Middle frontal gyrus (tissue), 1 donor: ENCODE data around the gene UBXN6.

Experiments used
- DNase-seq: peaks from one replicate; pipeline ENCODE4 v3.0.0-alpha.2; 2015; ENCODE audit warnings: low spot score; ENCODE audit errors: extremely low spot score

UBXN6 gene

DNA sequence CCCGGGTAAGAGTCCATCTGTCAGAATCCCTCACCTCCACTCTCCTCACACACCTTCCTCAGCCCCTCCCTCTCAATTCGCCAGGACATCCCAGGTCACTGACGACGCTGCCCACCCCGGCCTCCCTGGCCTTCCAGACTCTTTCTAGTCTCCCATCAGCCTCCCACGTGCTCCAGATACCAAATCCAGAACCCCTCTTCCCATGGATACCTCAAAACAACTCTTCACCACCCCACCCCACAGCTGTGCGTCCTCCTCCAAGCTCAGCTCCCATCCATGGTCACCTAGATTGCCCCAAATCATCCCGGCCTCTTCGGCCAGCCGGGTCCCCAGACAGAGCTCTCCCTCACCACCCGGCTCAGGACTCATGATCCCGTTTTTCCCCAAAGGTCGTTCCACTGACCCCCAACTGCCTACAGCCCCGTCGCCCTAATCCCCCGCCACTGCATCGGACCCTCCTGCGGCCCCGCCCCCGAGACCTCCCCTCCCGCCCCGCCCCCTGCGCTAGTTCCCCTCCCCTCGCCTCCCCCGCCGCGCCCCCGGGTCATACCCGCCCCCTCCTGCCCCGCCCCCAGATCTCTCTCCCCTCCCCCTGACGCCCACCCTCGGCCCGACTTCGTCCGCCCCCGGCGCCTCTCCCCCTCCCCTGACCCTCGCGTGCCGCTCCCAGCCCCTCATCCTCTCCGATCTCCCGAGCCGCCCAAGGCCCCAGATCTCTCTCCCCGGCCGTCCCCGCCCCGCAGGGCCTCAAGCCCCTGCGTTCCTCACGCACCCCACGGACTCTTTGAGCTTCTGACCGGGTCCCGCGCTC is 546 bp downstream of the UBXN6 start:
- DNase-seq = no peak

- no peak for DNase-seq
Measured at GRCh38 chr19:4456476-4456842, 1.1 kb downstream of the UBXN6 start.

- DNase-seq = no peak
Measured at GRCh38 chr19:4455719-4456475, 1.7 kb downstream of the UBXN6 start.

DNA sequence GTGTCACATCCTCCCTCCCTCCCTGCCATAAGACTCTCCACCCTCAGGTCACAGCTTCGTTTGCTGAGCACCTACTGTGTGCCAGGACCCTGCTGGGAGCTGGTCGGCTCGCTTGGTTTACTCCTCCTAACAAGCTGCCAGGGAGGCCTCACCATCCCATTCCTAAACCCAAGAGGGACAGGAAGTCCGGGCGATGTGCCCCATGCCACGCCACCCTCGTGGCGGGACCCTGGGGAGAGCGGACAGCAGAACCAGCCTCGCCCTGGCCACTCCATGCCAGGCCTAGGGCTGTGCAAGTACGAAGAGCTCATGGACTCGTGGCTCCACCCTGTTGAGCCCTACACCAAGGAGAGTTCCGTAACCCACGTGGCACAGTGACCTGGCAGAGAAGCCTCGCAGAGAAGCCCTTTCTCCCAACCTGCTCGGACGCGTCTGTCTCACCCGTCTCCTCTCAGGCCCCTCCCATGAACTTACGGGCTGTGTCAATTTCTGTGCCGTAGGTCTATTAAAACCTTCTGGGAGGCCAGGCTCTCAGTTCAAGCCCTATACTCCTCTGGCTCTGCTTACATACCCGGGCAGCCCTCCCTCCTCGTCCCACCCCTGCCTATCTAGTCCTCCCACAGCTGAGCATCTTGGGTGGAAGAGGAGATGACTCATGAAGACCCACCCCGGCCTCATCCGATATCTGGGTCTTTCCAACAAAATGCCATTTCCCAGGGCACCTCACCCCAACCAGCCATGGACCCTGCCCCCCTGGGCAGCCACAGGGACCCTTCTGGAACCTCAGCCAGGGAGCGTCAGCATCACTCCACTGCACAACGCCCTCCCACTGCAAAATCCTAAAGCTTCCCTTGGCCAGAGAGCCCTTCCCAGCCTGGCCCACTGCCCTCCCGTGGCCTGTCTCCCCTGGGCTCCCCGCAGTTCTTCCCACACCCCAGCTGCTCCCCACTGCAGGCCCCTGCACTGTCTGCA is 2.6 kb downstream of the UBXN6 start:
- no peak for DNase-seq

DNA sequence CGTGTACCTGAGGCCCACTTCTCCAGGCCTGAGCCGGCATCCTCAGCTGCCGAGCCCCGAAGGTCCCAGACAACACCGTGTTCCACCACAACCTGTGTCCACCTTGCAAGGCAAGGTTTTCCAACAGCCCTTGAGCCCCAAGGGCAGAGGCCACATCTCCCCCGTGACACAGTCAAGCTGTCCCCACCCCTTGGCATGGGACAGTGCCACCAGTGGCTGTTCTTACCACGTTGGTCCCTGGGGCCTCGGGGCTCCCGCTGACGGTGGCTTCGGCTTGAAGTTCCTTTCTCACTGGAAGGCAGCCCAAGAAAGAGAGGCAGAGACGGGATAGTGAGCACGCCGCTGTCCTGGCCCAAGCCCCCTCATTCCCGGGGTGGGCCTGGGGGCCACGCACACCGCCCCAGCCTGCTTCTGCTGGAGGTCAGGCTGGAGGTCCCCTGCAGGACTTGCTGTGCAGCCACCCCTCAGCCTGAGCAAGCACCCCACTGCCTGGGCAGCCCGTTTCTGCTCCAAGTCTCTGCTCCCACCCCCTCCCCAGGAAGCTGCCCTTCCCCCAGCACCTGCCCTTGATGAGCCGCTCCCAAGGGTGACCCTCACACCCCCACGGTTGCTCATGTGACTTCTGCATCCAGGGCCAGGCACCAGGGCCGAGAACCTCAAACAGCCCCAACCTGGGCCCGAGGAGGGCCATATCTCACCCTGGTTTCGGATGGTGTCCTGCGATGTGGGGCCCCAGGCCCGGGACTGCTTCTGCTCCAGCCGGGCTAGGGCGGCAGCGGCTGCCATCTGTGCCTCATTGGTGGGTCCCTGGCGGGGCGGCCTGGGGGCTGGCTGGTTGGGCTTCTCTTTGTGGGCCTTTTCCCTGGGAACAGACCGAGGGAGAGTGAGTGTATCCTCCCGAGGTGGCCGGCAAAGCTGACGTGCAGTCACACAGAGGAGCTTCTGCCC is 4.1 kb downstream of the UBXN6 start:
- no peak for DNase-seq

GRCh38 chr19:4452230-4452990 is 5.2 kb downstream of the UBXN6 start:
- no peak for DNase-seq

GRCh38 chr19:4449639-4450028 is 8.0 kb downstream of the UBXN6 start:
- no peak for DNase-seq

DNA sequence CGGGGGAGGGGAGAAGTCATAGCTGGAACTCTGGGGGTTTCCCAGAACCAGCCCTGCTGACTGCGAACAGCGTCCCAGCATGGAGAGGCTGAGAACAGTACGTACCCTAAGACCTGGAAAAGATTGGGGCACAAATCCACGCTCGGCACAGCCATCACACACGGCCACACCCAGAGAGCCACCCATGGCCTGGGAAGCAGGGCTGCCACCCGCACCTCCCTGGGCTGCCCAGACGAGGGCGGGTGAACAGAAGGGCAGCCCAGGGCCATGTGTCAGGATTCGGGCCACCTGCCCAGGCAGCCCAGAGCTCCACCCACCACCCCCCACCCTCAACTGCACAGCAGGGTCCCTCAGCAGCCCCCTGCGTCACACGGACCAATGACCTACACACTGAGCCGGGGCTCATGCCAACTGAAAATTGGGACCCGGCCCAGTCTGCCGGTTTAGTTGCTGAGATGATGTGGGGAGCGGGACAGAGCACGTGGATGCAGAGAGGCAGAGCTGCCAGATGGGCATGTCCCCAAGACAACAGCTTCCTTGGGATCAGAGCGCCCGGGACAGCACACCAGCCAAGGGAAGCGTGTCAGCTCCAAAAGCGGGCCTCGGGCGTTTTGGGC is 8.5 kb downstream of the UBXN6 start:
- peak; percentile 53 for DNase-seq

DNA sequence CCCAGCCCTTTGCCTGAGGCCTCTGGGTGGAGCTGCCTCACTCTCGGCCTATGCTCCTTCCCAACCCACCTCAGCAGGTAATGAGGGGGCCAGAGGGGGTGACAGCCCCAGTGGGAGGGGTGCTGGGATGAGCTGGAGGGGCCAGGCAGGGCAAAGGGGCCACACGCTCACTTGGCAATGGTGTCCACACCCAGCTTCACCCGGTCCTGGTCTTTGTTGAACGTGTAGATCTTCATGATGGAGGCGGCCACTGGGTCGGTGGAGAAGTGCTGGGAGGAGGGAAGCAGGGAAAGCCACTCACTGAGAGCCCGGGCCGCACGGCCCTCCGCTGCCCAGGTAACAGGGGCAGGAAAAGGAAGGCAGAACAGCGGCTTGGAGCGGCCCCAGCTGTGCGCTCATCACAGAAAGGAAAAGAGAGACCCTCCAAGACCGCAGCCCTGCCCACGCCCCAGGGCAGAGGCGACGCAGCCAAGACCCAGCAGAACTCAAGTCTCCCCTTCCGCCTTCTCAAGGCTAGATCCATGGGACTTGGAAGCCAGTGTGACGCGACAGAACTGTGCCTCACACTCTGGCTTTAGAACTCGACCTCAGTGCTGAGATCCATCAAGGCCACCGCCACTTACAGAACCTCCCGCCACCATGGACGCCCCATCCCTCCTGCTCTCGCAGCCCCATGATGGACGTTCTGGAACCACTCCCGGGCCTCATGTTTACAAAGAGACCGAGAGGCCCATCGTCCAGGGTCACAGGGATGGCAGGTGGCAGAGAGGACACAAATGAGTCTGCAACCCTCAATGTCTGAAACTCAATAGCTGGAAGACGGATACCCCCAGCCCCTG is 9.2 kb downstream of the UBXN6 start:
- DNase-seq = no peak

DNA sequence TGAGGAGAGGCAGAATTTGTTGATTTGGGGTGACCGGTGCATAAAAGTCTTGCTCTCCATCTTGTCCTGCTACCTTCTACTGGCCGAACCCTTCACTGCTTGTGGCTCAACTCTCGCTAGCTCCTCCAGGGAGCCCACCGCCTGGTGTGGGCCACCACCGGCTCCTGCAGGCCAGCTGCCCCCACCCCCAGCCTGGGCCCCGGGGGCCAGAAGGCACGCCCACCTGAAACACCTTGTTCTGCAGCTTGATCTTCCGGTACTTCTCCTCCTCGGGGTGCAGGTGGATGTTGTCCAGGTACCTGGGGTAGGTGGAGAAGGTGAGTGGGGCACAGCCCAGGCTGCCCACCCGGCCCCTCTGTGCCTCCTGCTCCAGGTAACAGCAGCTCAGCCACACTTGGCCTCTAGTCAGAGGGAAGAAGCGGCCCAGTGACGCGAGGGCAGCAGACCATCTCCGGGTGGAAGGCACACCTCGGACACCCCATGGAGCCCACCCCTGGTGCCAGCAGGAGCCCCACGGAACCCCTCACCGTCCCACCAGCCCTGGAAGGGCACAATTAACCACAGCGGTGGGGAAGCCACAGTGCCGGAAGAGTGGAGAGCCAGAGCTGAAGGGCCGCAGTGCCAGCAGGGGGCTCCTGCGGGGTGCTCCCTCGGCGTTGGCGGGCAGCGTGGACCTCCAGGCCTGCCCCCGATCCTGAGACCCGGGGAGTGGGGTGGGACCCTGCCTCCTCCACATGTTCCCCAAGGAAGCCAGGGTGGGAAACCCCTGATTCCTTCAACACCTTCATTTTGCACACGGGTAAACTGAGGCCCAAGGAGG is 10.1 kb downstream of the UBXN6 start:
- no peak for DNase-seq

GRCh38 chr19:4446704-4447200 is 10.8 kb downstream of the UBXN6 start:
- no peak for DNase-seq

DNA sequence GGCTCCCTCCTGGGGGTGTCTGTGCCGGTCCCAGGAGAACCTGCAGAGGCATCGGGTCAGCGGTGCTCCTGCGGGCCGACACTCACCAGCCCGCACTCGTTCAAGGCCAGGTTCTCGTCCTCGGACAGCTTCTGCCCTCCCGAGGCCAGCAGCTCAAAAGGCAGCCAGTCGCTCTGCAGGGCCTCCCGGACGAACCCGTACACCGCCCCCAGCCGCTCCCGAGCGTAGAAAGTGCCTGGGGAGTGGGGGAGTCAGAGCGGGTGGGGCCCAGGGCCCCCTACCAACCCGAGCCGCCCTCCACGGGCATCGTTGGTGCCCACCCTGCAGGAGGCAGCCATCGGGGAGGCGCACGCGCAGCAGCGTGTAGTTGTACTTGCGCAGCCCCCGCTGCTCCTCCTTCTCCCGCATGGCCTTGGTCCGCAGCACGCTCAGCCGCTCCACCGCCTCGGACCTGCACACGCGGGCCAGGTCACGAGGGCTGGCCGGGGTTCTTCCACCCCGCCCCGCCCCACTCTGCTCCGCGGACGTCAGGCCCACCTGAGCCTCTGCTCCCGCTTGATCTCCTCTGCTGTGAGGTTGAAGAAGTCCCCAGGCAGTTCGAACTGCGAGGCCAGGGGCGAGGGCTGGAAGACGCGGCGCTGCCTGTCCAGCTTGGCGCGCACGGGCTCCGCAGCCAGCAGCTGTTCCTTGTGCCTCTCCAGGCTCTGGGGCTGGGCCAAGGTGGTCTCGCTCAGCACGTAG is 11.5 kb downstream of the UBXN6 start:
- no peak for DNase-seq

DNA sequence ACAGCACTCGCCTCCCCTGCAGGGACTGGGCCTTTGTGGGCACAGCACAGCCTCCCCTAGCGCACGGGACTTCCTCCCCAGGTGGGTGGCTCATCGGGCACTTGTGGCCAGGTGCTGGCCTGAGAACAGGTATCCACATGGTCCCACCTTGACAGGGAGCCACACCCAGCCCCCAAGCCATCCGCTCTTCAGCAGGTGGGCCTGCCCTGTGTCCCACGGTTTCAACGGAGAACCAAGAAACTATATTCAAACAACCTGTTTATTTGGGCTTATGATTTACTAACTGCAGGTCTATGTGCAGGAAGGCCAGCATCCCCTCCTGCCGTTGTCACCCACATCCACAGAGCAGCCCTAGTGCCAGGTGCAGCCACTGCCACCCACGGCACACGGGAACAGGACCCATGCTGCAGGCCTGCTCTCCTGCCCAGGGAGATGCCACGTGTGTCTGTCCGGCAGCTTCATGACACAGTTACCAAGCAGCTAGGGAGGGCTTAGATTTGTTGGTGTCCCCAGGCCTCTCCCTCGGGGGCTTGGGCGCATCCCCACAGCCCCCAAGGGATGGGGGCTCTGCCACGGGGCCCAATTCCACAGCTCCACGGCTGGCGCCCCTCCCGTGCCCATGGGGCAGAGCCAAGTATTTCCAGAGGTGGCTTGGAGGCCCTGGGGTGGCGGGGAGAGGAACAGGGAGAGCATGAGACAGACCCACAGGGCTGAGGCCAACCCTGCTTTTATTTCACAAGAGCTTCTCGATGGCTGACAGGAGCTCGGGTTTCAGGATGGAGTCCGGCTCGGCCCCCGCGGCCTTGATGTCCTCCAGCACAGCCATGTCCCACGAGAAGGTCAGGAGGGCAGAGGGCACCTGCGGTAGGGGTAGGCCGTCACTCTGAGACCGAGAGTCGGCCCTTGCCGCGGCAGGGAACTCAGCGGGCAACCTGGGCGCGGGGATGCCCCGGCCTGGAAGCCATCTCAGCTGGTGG is 12.5 kb downstream of the UBXN6 start:
- DNase-seq = no peak

DNA sequence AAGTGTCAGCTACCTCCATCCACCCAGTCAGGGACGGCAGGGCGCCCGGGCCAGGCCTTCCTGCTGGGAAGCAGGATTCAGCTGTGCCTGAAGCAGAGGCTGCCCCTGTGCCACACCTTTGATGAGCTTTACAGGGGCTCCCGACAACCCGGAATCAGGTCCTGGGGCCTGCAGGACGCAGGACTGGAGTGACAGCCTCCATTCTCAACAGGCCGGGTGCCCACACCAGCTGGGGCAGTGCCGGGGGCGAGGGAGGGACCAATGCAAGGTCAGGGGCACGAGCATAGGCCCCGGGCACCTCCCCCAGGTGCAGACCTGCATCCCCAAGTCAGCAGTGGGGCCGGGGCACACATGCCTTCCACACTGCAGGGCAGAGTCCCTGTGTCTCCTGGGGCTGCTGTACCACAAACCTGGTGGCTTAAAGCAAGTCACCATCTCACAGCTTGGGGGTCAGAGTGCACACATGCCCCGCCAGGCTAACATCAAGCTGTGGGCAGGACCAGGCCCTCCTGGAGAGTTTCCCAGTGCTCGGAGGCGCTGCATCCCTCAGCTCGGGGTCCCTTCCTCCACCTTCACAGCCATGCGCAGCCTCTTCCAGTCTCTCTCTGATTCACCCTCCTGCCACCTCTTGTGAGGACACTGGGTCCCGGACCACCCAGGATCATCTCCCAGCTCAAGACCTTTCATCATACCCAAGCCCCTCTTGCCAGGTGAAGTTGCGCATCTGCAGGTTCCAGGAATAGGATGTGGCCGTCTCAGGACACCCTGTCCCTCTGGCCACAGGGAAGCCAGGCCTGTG is 13.4 kb downstream of the UBXN6 start:
- no peak for DNase-seq

DNA sequence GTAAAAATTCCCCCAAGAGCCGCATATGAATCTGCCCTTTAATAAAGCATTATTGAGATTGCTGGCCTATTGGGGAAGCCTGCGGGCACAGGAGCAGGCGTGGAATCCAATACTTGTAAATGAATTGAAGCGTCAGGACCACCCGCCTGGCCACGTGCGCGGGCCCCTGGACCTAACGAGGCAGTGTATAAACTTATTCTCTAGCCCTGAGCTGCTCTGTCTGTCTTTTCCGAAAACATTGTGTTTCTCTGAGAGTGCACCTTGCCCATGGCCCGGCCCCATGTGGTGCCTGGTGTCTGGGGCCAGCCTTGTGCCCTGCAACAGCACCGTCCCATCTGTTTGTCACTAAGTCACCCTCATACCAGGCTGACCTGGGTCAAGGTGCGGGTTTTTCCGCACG is 14.4 kb downstream of the UBXN6 start:
- no peak for DNase-seq
